ENCODE measurements around the gene NPR3.

DNA sequence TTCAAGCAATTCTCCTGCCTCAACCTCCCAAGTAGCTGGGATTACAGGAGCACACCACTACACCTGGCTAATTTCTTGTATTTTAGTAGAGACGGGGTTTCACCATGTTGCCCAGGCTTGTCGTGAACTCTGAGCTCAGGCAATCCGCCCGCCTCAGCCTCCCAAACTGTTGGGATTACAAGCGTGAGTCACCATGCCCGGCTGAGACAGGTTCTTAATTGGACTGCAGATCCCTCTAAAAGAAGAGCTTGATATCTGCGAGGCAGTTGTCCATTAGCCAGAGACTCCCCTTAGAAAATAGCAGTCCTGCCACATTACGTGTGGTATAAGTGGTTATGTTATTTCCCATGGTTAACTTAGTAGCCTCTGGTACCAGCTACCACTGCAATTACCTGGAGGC, 46.6 kb upstream of the NPR3 start:
- no peak for TF ChIP-seq EZH2 (IDR thresholded peaks at IDR 0.05; ENCODE audit: insufficient read depth, poor library complexity, severe bottlenecking)
- no peak for TF ChIP-seq EZH2phosphoT487 (IDR thresholded peaks at IDR 0.05; ENCODE audit: insufficient read depth, low read depth)

Measured in GM23248 (cell line).